ENCODE results near the gene SYT12.
"Not testable (repeated sequence)": the region's sequence is repeated elsewhere in the genome, so short reads cannot be mapped to it uniquely, and the experiment has no call there.

DNA sequence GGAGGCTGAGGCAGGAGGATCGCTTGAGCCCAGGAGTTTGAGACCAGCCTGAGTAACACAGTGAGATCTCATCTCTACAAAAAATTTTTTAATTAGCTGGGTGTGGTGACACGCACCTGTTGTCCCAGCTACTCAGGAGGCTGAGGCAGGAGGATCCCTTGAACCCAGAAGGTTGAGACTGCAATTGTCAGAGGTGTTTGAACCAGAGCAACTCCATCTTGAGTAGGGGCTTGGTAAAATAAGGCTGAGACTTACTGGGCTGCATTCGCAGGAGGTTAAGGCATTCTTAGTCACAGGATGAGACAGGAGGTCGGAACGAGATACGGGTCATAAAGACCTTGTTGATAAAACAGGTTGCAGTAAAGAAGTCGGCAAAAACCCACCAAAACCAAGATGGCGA, 17.7 kb upstream of the SYT12 start:
- TF ChIP-seq, protein P1, sequence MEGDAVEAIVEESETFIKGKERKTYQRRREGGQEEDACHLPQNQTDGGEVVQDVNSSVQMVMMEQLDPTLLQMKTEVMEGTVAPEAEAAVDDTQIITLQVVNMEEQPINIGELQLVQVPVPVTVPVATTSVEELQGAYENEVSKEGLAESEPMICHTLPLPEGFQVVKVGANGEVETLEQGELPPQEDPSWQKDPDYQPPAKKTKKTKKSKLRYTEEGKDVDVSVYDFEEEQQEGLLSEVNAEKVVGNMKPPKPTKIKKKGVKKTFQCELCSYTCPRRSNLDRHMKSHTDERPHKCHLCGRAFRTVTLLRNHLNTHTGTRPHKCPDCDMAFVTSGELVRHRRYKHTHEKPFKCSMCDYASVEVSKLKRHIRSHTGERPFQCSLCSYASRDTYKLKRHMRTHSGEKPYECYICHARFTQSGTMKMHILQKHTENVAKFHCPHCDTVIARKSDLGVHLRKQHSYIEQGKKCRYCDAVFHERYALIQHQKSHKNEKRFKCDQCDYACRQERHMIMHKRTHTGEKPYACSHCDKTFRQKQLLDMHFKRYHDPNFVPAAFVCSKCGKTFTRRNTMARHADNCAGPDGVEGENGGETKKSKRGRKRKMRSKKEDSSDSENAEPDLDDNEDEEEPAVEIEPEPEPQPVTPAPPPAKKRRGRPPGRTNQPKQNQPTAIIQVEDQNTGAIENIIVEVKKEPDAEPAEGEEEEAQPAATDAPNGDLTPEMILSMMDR (IDR thresholded peaks at IDR 0.05; ENCODE audit: control extremely low read depth in 1 of 3, insufficient read depth in 1 of 3, low read depth in 1 of 3, low read length in 3 of 3): not testable (repeated sequence)
- TF ChIP-seq TCF12 (IDR thresholded peaks at IDR 0.05; ENCODE audit: low read depth, low read length); SIN3A (conservative IDR thresholded peaks at IDR 0.05 in 1 of 2, IDR thresholded peaks at IDR 0.05 in 1 of 2; ENCODE audit: low read depth in 1 of 2, low read length in 2 of 2); KDM1A (IDR thresholded peaks at IDR 0.05; ENCODE audit: borderline replicate concordance, low read length); RFX5 (IDR thresholded peaks at IDR 0.05; ENCODE audit: borderline replicate concordance, low read depth, low read length); TAF1 (IDR thresholded peaks at IDR 0.05; ENCODE audit: low read depth, low read length); EZH2 (IDR thresholded peaks at IDR 0.05; ENCODE audit: low read depth, low read length, severe bottlenecking); POLR2AphosphoS5 (IDR thresholded peaks at IDR 0.05; ENCODE audit: low read depth, low read length); SUZ12 (IDR thresholded peaks at IDR 0.05; ENCODE audit: low read length); ZNF274 (IDR thresholded peaks at IDR 0.05; ENCODE audit: borderline replicate concordance, extremely low read depth, low read length); POLR2A (IDR thresholded peaks at IDR 0.05; ENCODE audit: control extremely low read depth in 1 of 2, low read depth in 2 of 2, low read length in 2 of 2): not testable (repeated sequence)
- TF ChIP-seq, protein P2, sequence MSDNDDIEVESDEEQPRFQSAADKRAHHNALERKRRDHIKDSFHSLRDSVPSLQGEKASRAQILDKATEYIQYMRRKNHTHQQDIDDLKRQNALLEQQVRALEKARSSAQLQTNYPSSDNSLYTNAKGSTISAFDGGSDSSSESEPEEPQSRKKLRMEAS (IDR thresholded peaks at IDR 0.05): not testable (repeated sequence)
- TF ChIP-seq, protein P3, sequence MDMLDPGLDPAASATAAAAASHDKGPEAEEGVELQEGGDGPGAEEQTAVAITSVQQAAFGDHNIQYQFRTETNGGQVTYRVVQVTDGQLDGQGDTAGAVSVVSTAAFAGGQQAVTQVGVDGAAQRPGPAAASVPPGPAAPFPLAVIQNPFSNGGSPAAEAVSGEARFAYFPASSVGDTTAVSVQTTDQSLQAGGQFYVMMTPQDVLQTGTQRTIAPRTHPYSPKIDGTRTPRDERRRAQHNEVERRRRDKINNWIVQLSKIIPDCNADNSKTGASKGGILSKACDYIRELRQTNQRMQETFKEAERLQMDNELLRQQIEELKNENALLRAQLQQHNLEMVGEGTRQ (IDR thresholded peaks at IDR 0.05; ENCODE audit: low read length): not testable (repeated sequence)
